GM19099 (cell line): ENCODE results near the gene IKZF2.

Experiments
- POLR2A ChIP-seq: IDR thresholded peaks from 3 replicates; pipeline ENCODE4 v1.6.1; 2011; ENCODE audit warnings: low read depth; ENCODE audit not compliant: insufficient read length; ENCODE audit errors: extremely low read depth

The IKZF2 gene

GRCh38 chr2:212949786-212950185 is 201.6 kb downstream of the IKZF2 start:
- no peak for TF ChIP-seq POLR2A
